WTC11 (cell line): ENCODE results near the gene MCOLN1.

Experiments
- ATF3 ChIP-seq: sonication (generic); formaldehyde crosslinking; conservative IDR thresholded peaks from 2 replicates; pipeline ENCODE4 v1.8.1; 2022; ENCODE audit warnings: mild to moderate bottlenecking, missing genetic modification reagents
- CREM ChIP-seq: sonication (generic); formaldehyde crosslinking; IDR thresholded peaks from 2 replicates; pipeline ENCODE4 v1.8.1; 2022; ENCODE audit warnings: mild to moderate bottlenecking, missing genetic modification reagents, moderate library complexity
- CTCF ChIP-seq: fragments of 200-600 bp; IDR thresholded peaks from 2 replicates; pipeline ENCODE4 v1.8.0; 2022; ENCODE audit warnings: antibody characterized with exemption
- ESRRA ChIP-seq: sonication (generic); formaldehyde crosslinking; IDR thresholded peaks from 2 replicates; pipeline ENCODE4 v1.8.1; 2022; ENCODE audit warnings: mild to moderate bottlenecking, missing genetic modification reagents, borderline replicate concordance
- HMGA2 ChIP-seq: fragments of 250-450 bp; sonication (Bioruptor Pico); IDR thresholded peaks from 2 replicates; pipeline ENCODE4 v1.4.0; 2021; ENCODE audit warnings: mild to moderate bottlenecking, moderate library complexity
- RELA ChIP-seq: sonication (generic); formaldehyde crosslinking; IDR thresholded peaks from 2 replicates; pipeline ENCODE4 v1.8.1; 2022; ENCODE audit warnings: missing genetic modification reagents, mild to moderate bottlenecking, borderline replicate concordance
- SP1 ChIP-seq: sonication (generic); formaldehyde crosslinking; conservative IDR thresholded peaks from 2 replicates; pipeline ENCODE4 v1.8.1; 2022; ENCODE audit warnings: missing genetic modification reagents
- TEAD4 ChIP-seq: sonication (generic); formaldehyde crosslinking; IDR thresholded peaks from 2 replicates; pipeline ENCODE4 v1.8.0; 2022; ENCODE audit warnings: mild to moderate bottlenecking, missing genetic modification reagents
- ZBTB21 ChIP-seq: sonication (generic); formaldehyde crosslinking; IDR thresholded peaks from 2 replicates; pipeline ENCODE4 v1.8.1; 2023; ENCODE audit warnings: mild to moderate bottlenecking, missing genetic modification reagents, borderline replicate concordance

- TF ChIP-seq CTCF (no peak), ZBTB21 (CRISPR knock-in tag) (no peak), ATF3 (CRISPR knock-in tag) (no peak), CREM (CRISPR knock-in tag) (no peak), HMGA2 (CRISPR knock-in tag) (no peak), TEAD4 (no peak), SP1 (CRISPR knock-in tag) (no peak), RELA (CRISPR knock-in tag) (no peak), ESRRA (no peak)
Measured at GRCh38 chr19:7541475-7541824, 19.0 kb downstream of the MCOLN1 start.
